HepG2 (cell line): ENCODE data around the gene FNDC3A. TPM values are rescaled to one million over a fixed set of nuclear protein-coding genes. Genes with fewer than 3 reads are reported as not detected.

Experiments
- ATAC-seq: fragments of 200-7000 bp; cut with Tn5 transposase; 3 replicates; pipeline ENCODE4 v1.9.1; 2020; ENCODE audit warnings: mild to moderate bottlenecking, moderate library complexity
- BruUV-seq: library from RNA; stranded (reverse); fragments of 400-500 nt; replicated peaks from 2 replicates; lab custom pipeline; 2021; lab: Mats Ljungman, UMichigan
- CTCF ChIA-PET: fragments of 300-600 bp; formaldehyde crosslinking; extraction: SDS; loops from one replicate; lab custom pipeline; 2021; ENCODE audit warnings: low total read pairs, inconsistent platforms, low intra/inter-chr PET ratio; lab: Yijun Ruan, JAX
- POLR2A ChIA-PET: fragments of 350-600 bp; sonication (Branson Sonifier 250); formaldehyde crosslinking; loops from one replicate; lab custom pipeline; 2020; ENCODE audit warnings: antibody characterized with exemption, inconsistent platforms; lab: Yijun Ruan, JAX
- DNase-seq: peaks from one replicate; pipeline ENCODE4 v3.0.0-alpha.2; 2015; ENCODE audit warnings: low spot score
- FAIRE-seq: peaks from 3 replicates; lab custom pipeline; 2011; peaks lifted over from hg19 to GRCh38; lab: Jason Lieb, UNC
- H2AFZ ChIP-seq: one replicate; pipeline ENCODE4 v1.6.1; 2011; ENCODE audit warnings: low read length, inconsistent platforms
- H3K27ac ChIP-seq: fragments of 300-600 bp; 3 replicates; pipeline ENCODE4 v1.8.0; 2011; ENCODE audit warnings: mixed run types, mild to moderate bottlenecking, mixed read lengths, low read length, inconsistent platforms; ENCODE audit not compliant: insufficient read depth; ENCODE audit errors: extremely low read length
- H3K27me3 ChIP-seq, 2 experiments: fragments of 200-600 bp in 1 of 2; 2 replicates in 1 of 2; 3 replicates in 1 of 2; pipeline versions ENCODE4 v1.6.0 to v1.8.0; 2011; ENCODE audit warnings: low read length in 2 of 2, mild to moderate bottlenecking in 2 of 2, moderate library complexity in 2 of 2, inconsistent platforms in 1 of 2; ENCODE audit not compliant: insufficient read depth in 2 of 2, control insufficient read depth in 1 of 2
- H3K36me3 ChIP-seq, 2 experiments: fragments of 200-600 bp in 1 of 2; replicated peaks in 1 of 2; 2 replicates in 1 of 2; 3 replicates in 1 of 2; pipeline versions ENCODE4 v1.5.1 to v1.8.0; 2011; ENCODE audit warnings: low read length in 2 of 2, inconsistent platforms in 1 of 2; ENCODE audit not compliant: insufficient read depth in 2 of 2, control insufficient read depth in 1 of 2
- H3K4me1 ChIP-seq: 2 replicates; pipeline ENCODE4 v1.5.1; 2012; ENCODE audit warnings: low read length, inconsistent platforms; ENCODE audit not compliant: insufficient read depth
- H3K4me2 ChIP-seq: 2 replicates; pipeline ENCODE4 v1.6.0; 2011; ENCODE audit warnings: low read depth, low read length, inconsistent platforms
- H3K4me3 ChIP-seq, 3 experiments: fragments of 200-600 bp in 1 of 3; sonication (generic), shearing (Covaris generic) in 1 of 3; replicated peaks in 1 of 3; 2 replicates each; pipeline ENCODE4 v1.5.1; 2011 to 2016; ENCODE audit warnings: low read length in 3 of 3, inconsistent platforms in 2 of 3, low read depth in 2 of 3, mild to moderate bottlenecking in 2 of 3, control low read depth in 1 of 3, mixed read lengths in 1 of 3; ENCODE audit not compliant: insufficient read depth in 1 of 3
- H3K79me2 ChIP-seq: one replicate; pipeline ENCODE4 v1.6.1; 2011; ENCODE audit warnings: low read length, inconsistent platforms; ENCODE audit not compliant: insufficient read depth
- H3K9ac ChIP-seq: 2 replicates; pipeline ENCODE4 v1.6.0; 2011; ENCODE audit warnings: mild to moderate bottlenecking, low read depth, low read length, inconsistent platforms; ENCODE audit not compliant: insufficient read depth
- H3K9me3 ChIP-seq: 2 replicates; pipeline ENCODE4 v1.5.1; 2012; ENCODE audit warnings: mild to moderate bottlenecking, low read length
- H4K20me1 ChIP-seq: 2 replicates; pipeline ENCODE4 v1.6.0; 2011; ENCODE audit warnings: inconsistent platforms, mild to moderate bottlenecking, low read length, moderate library complexity; ENCODE audit not compliant: insufficient read depth
- HHEX ChIP-seq: IDR thresholded peaks from 2 replicates; pipeline ENCODE4 v1.6.1; 2016; ENCODE audit warnings: control low read depth
- MED1 ChIP-seq: sonication (generic); formaldehyde crosslinking; IDR thresholded peaks from 2 replicates; pipeline ENCODE4 v1.4.0; 2020; ENCODE audit warnings: missing genetic modification reagents
- NR2F6 ChIP-seq, 2 experiments: IDR thresholded peaks; 2 replicates each; pipeline ENCODE4 v1.6.1; 2016; ENCODE audit warnings: antibody characterized with exemption in 1 of 2, mild to moderate bottlenecking in 1 of 2
- PBX3 ChIP-seq: sonication (generic); formaldehyde crosslinking; IDR thresholded peaks from 2 replicates; pipeline ENCODE4 v1.8.1; 2023; ENCODE audit warnings: missing genetic modification reagents, inconsistent platforms, borderline replicate concordance
- RXRB ChIP-seq: IDR thresholded peaks from 2 replicates; pipeline ENCODE4 v1.6.1; 2016; ENCODE audit warnings: borderline replicate concordance, missing genetic modification reagents, missing compliant biosample characterization
- YEATS2 ChIP-seq: sonication (generic); formaldehyde crosslinking; IDR thresholded peaks from 2 replicates; pipeline ENCODE4 v1.4.0; 2020; ENCODE audit warnings: missing genetic modification reagents, borderline replicate concordance
- ZFP91 ChIP-seq: sonication (generic); formaldehyde crosslinking; IDR thresholded peaks from 2 replicates; pipeline ENCODE4 v1.9.0; 2022; ENCODE audit warnings: missing genetic modification reagents, mild to moderate bottlenecking, borderline replicate concordance
- ZNF280D ChIP-seq: sonication (generic); formaldehyde crosslinking; IDR thresholded peaks from 2 replicates; pipeline ENCODE4 v1.5.1; 2020; ENCODE audit warnings: mild to moderate bottlenecking, missing genetic modification reagents
- ZNF326 ChIP-seq: sonication (generic); formaldehyde crosslinking; IDR thresholded peaks from 2 replicates; pipeline ENCODE4 v1.4.0; 2020; ENCODE audit warnings: missing genetic modification reagents, borderline replicate concordance
- ZNF484 ChIP-seq: sonication (generic); formaldehyde crosslinking; IDR thresholded peaks from 2 replicates; pipeline ENCODE4 v1.5.1; 2020; ENCODE audit warnings: mild to moderate bottlenecking, low read depth, missing genetic modification reagents, borderline replicate concordance
- ZNF501 ChIP-seq: sonication (generic); formaldehyde crosslinking; IDR thresholded peaks from 2 replicates; pipeline ENCODE4 v1.5.1; 2020; ENCODE audit warnings: mild to moderate bottlenecking, moderate library complexity, missing genetic modification reagents
- ZNF576 ChIP-seq: sonication (generic); formaldehyde crosslinking; IDR thresholded peaks from 2 replicates; pipeline ENCODE4 v1.4.0; 2020; ENCODE audit warnings: mild to moderate bottlenecking, missing genetic modification reagents
- ZNF737 ChIP-seq: sonication (generic); formaldehyde crosslinking; IDR thresholded peaks from 2 replicates; pipeline ENCODE4 v1.5.0; 2020; ENCODE audit warnings: missing genetic modification reagents, mild to moderate bottlenecking, borderline replicate concordance
- ZNF800 ChIP-seq: sonication (generic); formaldehyde crosslinking; IDR thresholded peaks from 2 replicates; pipeline ENCODE4 v1.4.0; 2020; ENCODE audit warnings: missing genetic modification reagents
- WGBS: methylation state at CpG from one replicate; pipeline ENCODE4 v1.1.6; 2017; ENCODE audit warnings: low lambda C conversion rate; 5-methylcytosine and 5-hydroxymethylcytosine counted together
- in situ Hi-C: cut with HindIII; loops from 2 replicates; pipeline ENCODE4 v1.10.0; 2017; ENCODE audit warnings: low pct_unique_long_range_greater_than_20kb; ENCODE audit not compliant: extremely low pct_ligation_motif_present
- intact Hi-C: fragments of 100-400 bp; cut with micrococcal nuclease; formaldehyde crosslinking; loops from one replicate; pipeline ENCODE4 v1.10.0; 2022; ENCODE audit not compliant: unreplicated experiment
- polyA plus RNA-seq, 8 experiments: library from polyadenylated mRNA; depleted of rRNA in 3 of 8; stranded (reverse) in 7 of 8; unstranded in 1 of 8; fragments of >200 nt; fragmentation: Illumina TruSeq in 4 of 8; extraction: Trizol in 4 of 8; gene quantifications; 2 replicates each; pipeline versions ENCODE4 v1.2.1 to v1.2.3, GENCODE V29; 2011 to 2016; ENCODE audit warnings: low read depth in 4 of 8, missing spikeins in 1 of 8, mixed read lengths in 1 of 8; ENCODE audit not compliant: insufficient read depth in 1 of 8
- total RNA-seq, 5 experiments: library from RNA; depleted of rRNA; stranded (reverse); fragments of >200 nt; fragmentation: Illumina TruSeq; extraction: Trizol; gene quantifications; 2 replicates each; pipeline ENCODE4 v1.2.3, GENCODE V29; 2016; ENCODE audit warnings: low read depth in 1 of 5

FNDC3A gene
- total and polyA plus RNA-seq, 2 of the 13 experiments (the other 11 are each of a cell fraction or from before 2014, with no cell fraction given) = 36.7 to 39.3 TPM

GRCh38 chr13:48928757-48929430 lies 46.8 kb upstream of the FNDC3A start (continued):
- TF ChIP-seq YEATS2 (CRISPR knock-in tag) (no peak), ZNF326 (CRISPR knock-in tag) (no peak), MED1 (CRISPR knock-in tag) (0 out of 2 replicates have a peak, but pooled peaks have one; percentile 14), HHEX (CRISPR knock-in tag) (peak; percentile 91), RXRB (CRISPR knock-in tag) (0 out of 2 replicates have a peak, but pooled peaks have one; percentile 44), NR2F6 (IDR thresholded peaks at IDR 0.05) (peak; percentile 67), NR2F6 (CRISPR knock-in tag; IDR thresholded peaks at IDR 0.05) (peak; percentile 76)

- Histone ChIP-seq H3K9me3 (no peaks in the 10 kb centered on the region), H3K36me3 (no peaks in the 10 kb centered on the region), H2AFZ (no peak overlapping the region), H3K4me3 (no peak overlapping the region), H3K79me2 (no peaks in the 10 kb centered on the region), H3K4me1 (peaks cover 10% of the 10 kb centered on the region), H3K27ac (no peak overlapping the region), H3K4me2 (no peak overlapping the region), H3K9ac (no peak overlapping the region), H4K20me1 (no peaks in the 10 kb centered on the region), H3K27me3 (no peaks in the 10 kb centered on the region; a peak in 1 of 5 replicates)
- ATAC-seq (no peak), FAIRE-seq (no peak), DNase-seq (no peak)
- CTCF ChIA-PET = no interaction called here
- in situ Hi-C loops = no loop called here
- intact Hi-C loops = no loop called here
- no TSS peak for BruUV-seq
- 83% methylated on average over 1 of the region's 1 CpG for WGBS
- TF ChIP-seq PBX3 (CRISPR knock-in tag) (no peak), ZNF484 (CRISPR knock-in tag) (no peak), ZNF800 (CRISPR knock-in tag) (no peak), ZNF280D (CRISPR knock-in tag) (no peak), ZFP91 (CRISPR knock-in tag) (no peak), ZNF576 (no peak), ZNF501 (CRISPR knock-in tag) (no peak), ZNF737 (CRISPR knock-in tag) (no peak)
- POLR2A ChIA-PET = no interaction called here
Measured at GRCh38 chr13:48930918-48931317, 44.8 kb upstream of the FNDC3A start.
